HepG2 (cell line): ENCODE measurements around the gene YAP1. TPM values are rescaled to one million over a fixed set of nuclear protein-coding genes. Genes with fewer than 3 reads are reported as not detected.
A peak's percentile ranks its signal among the peaks of the same experiment; 100 is the strongest.

Experiments used
- ATAC-seq: fragments of 200-7000 bp; cut with Tn5 transposase; 3 replicates; pipeline ENCODE4 v1.9.1; 2020; ENCODE audit warnings: mild to moderate bottlenecking, moderate library complexity
- BruUV-seq: library from RNA; stranded (reverse); fragments of 400-500 nt; replicated peaks from 2 replicates; lab custom pipeline; 2021; lab: Mats Ljungman, UMichigan
- CTCF ChIA-PET: fragments of 300-600 bp; formaldehyde crosslinking; extraction: SDS; loops from one replicate; lab custom pipeline; 2021; ENCODE audit warnings: low total read pairs, inconsistent platforms, low intra/inter-chr PET ratio; lab: Yijun Ruan, JAX
- POLR2A ChIA-PET: fragments of 350-600 bp; sonication (Branson Sonifier 250); formaldehyde crosslinking; loops from one replicate; lab custom pipeline; 2020; ENCODE audit warnings: antibody characterized with exemption, inconsistent platforms; lab: Yijun Ruan, JAX
- DNase-seq: peaks from one replicate; pipeline ENCODE4 v3.0.0-alpha.2; 2015; ENCODE audit warnings: low spot score
- FAIRE-seq: peaks from 3 replicates; lab custom pipeline; 2011; peaks lifted over from hg19 to GRCh38; lab: Jason Lieb, UNC
- H2AFZ ChIP-seq: one replicate; pipeline ENCODE4 v1.6.1; 2011; ENCODE audit warnings: low read length, inconsistent platforms
- H3K27ac ChIP-seq: fragments of 300-600 bp; 3 replicates; pipeline ENCODE4 v1.8.0; 2011; ENCODE audit warnings: mixed run types, mild to moderate bottlenecking, mixed read lengths, low read length, inconsistent platforms; ENCODE audit not compliant: insufficient read depth; ENCODE audit errors: extremely low read length
- H3K27me3 ChIP-seq, 2 experiments: fragments of 200-600 bp in 1 of 2; 2 replicates in 1 of 2; 3 replicates in 1 of 2; pipeline versions ENCODE4 v1.6.0 to v1.8.0; 2011; ENCODE audit warnings: low read length in 2 of 2, mild to moderate bottlenecking in 2 of 2, moderate library complexity in 2 of 2, inconsistent platforms in 1 of 2; ENCODE audit not compliant: insufficient read depth in 2 of 2, control insufficient read depth in 1 of 2
- H3K36me3 ChIP-seq, 2 experiments: fragments of 200-600 bp in 1 of 2; replicated peaks in 1 of 2; 2 replicates in 1 of 2; 3 replicates in 1 of 2; pipeline versions ENCODE4 v1.5.1 to v1.8.0; 2011; ENCODE audit warnings: low read length in 2 of 2, inconsistent platforms in 1 of 2; ENCODE audit not compliant: insufficient read depth in 2 of 2, control insufficient read depth in 1 of 2
- H3K4me1 ChIP-seq: 2 replicates; pipeline ENCODE4 v1.5.1; 2012; ENCODE audit warnings: low read length, inconsistent platforms; ENCODE audit not compliant: insufficient read depth
- H3K4me2 ChIP-seq: 2 replicates; pipeline ENCODE4 v1.6.0; 2011; ENCODE audit warnings: low read depth, low read length, inconsistent platforms
- H3K4me3 ChIP-seq, 3 experiments: fragments of 200-600 bp in 1 of 3; sonication (generic), shearing (Covaris generic) in 1 of 3; replicated peaks in 1 of 3; 2 replicates each; pipeline ENCODE4 v1.5.1; 2011 to 2016; ENCODE audit warnings: low read length in 3 of 3, inconsistent platforms in 2 of 3, low read depth in 2 of 3, mild to moderate bottlenecking in 2 of 3, control low read depth in 1 of 3, mixed read lengths in 1 of 3; ENCODE audit not compliant: insufficient read depth in 1 of 3
- H3K79me2 ChIP-seq: one replicate; pipeline ENCODE4 v1.6.1; 2011; ENCODE audit warnings: low read length, inconsistent platforms; ENCODE audit not compliant: insufficient read depth
- H3K9ac ChIP-seq: 2 replicates; pipeline ENCODE4 v1.6.0; 2011; ENCODE audit warnings: mild to moderate bottlenecking, low read depth, low read length, inconsistent platforms; ENCODE audit not compliant: insufficient read depth
- H3K9me3 ChIP-seq: 2 replicates; pipeline ENCODE4 v1.5.1; 2012; ENCODE audit warnings: mild to moderate bottlenecking, low read length
- H4K20me1 ChIP-seq: 2 replicates; pipeline ENCODE4 v1.6.0; 2011; ENCODE audit warnings: inconsistent platforms, mild to moderate bottlenecking, low read length, moderate library complexity; ENCODE audit not compliant: insufficient read depth
- CCDC6 ChIP-seq: sonication (generic); formaldehyde crosslinking; IDR thresholded peaks from 2 replicates; pipeline ENCODE4 v1.8.1; 2022; ENCODE audit warnings: mild to moderate bottlenecking, missing genetic modification reagents, moderate library complexity
- EP300 ChIP-seq, 3 experiments: sonication (generic) in 1 of 3; formaldehyde crosslinking in 1 of 3; IDR thresholded peaks; 2 replicates each; pipeline versions ENCODE4 v1.5.1 to v1.6.1; 2011 to 2020; ENCODE audit warnings: low read depth in 2 of 3, low read length in 2 of 3, borderline replicate concordance in 1 of 3, improper control_type of control experiment in 1 of 3, mild to moderate bottlenecking in 1 of 3, missing genetic modification reagents in 1 of 3, moderate library complexity in 1 of 3
- FOXA3 ChIP-seq: IDR thresholded peaks from 2 replicates; pipeline ENCODE4 v1.6.1; 2016; ENCODE audit warnings: missing genetic modification reagents, missing compliant biosample characterization
- FOXP1 ChIP-seq, 2 experiments: fragments of 450-650 bp in 1 of 2; IDR thresholded peaks; 2 replicates each; pipeline ENCODE4 v1.6.1; 2017 to 2018; ENCODE audit warnings: antibody characterized with exemption in 1 of 2
- MAFF ChIP-seq: IDR thresholded peaks from 2 replicates; pipeline ENCODE4 v1.6.1; 2011; ENCODE audit warnings: low read depth, low read length, improper control_type of control experiment
- MIXL1 ChIP-seq: IDR thresholded peaks from 2 replicates; pipeline ENCODE4 v1.6.1; 2016
- MTA3 ChIP-seq: sonication (generic); formaldehyde crosslinking; IDR thresholded peaks from 2 replicates; pipeline ENCODE4 v1.4.0; 2020; ENCODE audit warnings: missing genetic modification reagents
- NFATC3 ChIP-seq: sonication (generic); formaldehyde crosslinking; IDR thresholded peaks from 2 replicates; pipeline ENCODE4 v1.5.1; 2020; ENCODE audit warnings: mild to moderate bottlenecking, missing genetic modification reagents
- NR3C1 ChIP-seq: sonication (generic); formaldehyde crosslinking; IDR thresholded peaks from 2 replicates; pipeline ENCODE4 v1.4.0; 2020; ENCODE audit warnings: missing genetic modification reagents
- ONECUT2 ChIP-seq: sonication (generic); formaldehyde crosslinking; IDR thresholded peaks from 2 replicates; pipeline ENCODE4 v1.4.0; 2020; ENCODE audit warnings: missing genetic modification reagents
- RBAK ChIP-seq: sonication (generic); formaldehyde crosslinking; IDR thresholded peaks from 2 replicates; pipeline ENCODE4 v1.5.1; 2020; ENCODE audit warnings: mild to moderate bottlenecking, missing genetic modification reagents
- SAP130 ChIP-seq: IDR thresholded peaks from 2 replicates; pipeline ENCODE4 v1.6.1; 2016; ENCODE audit warnings: low read depth
- SMAD1 ChIP-seq: sonication (generic); formaldehyde crosslinking; IDR thresholded peaks from 2 replicates; pipeline ENCODE4 v1.4.0; 2020; ENCODE audit warnings: missing genetic modification reagents, low read depth, mild to moderate bottlenecking, borderline replicate concordance
- TCF7 ChIP-seq: sonication (generic); IDR thresholded peaks from 2 replicates; pipeline ENCODE4 v1.6.1; 2016; ENCODE audit warnings: antibody characterized with exemption, low read depth
- TGIF2 ChIP-seq: IDR thresholded peaks from 2 replicates; pipeline ENCODE4 v1.6.1; 2016; ENCODE audit warnings: control low read depth, missing compliant biosample characterization
- TMF1 ChIP-seq: sonication (generic); formaldehyde crosslinking; IDR thresholded peaks from 2 replicates; pipeline ENCODE4 v1.8.1; 2022; ENCODE audit warnings: low read depth, missing genetic modification reagents
- ZMYM2 ChIP-seq: sonication (generic); formaldehyde crosslinking; IDR thresholded peaks from 2 replicates; pipeline ENCODE4 v1.8.0; 2022; ENCODE audit warnings: mild to moderate bottlenecking, missing genetic modification reagents
- ZNF230 ChIP-seq: sonication (generic); formaldehyde crosslinking; IDR thresholded peaks from 2 replicates; pipeline ENCODE4 v1.4.0; 2020; ENCODE audit warnings: mild to moderate bottlenecking, missing genetic modification reagents
- ZNF747 ChIP-seq: sonication (generic); formaldehyde crosslinking; IDR thresholded peaks from 2 replicates; pipeline ENCODE4 v1.8.1; 2023; ENCODE audit warnings: missing genetic modification reagents, mild to moderate bottlenecking, borderline replicate concordance
- in situ Hi-C: cut with HindIII; loops from 2 replicates; pipeline ENCODE4 v1.10.0; 2017; ENCODE audit warnings: low pct_unique_long_range_greater_than_20kb; ENCODE audit not compliant: extremely low pct_ligation_motif_present
- intact Hi-C: fragments of 100-400 bp; cut with micrococcal nuclease; formaldehyde crosslinking; loops from one replicate; pipeline ENCODE4 v1.10.0; 2022; ENCODE audit not compliant: unreplicated experiment
- polyA plus RNA-seq, 8 experiments: library from polyadenylated mRNA; depleted of rRNA in 3 of 8; stranded (reverse) in 7 of 8; unstranded in 1 of 8; fragments of >200 nt; fragmentation: Illumina TruSeq in 4 of 8; extraction: Trizol in 4 of 8; gene quantifications; 2 replicates each; pipeline versions ENCODE4 v1.2.1 to v1.2.3, GENCODE V29; 2011 to 2016; ENCODE audit warnings: low read depth in 4 of 8, missing spikeins in 1 of 8, mixed read lengths in 1 of 8; ENCODE audit not compliant: insufficient read depth in 1 of 8
- total RNA-seq, 5 experiments: library from RNA; depleted of rRNA; stranded (reverse); fragments of >200 nt; fragmentation: Illumina TruSeq; extraction: Trizol; gene quantifications; 2 replicates each; pipeline ENCODE4 v1.2.3, GENCODE V29; 2016; ENCODE audit warnings: low read depth in 1 of 5
- TF ChIP-seq, protein P1 (sequence below): sonication (generic); formaldehyde crosslinking; IDR thresholded peaks from 2 replicates; pipeline ENCODE4 v1.5.0; 2020; ENCODE audit warnings: mild to moderate bottlenecking, missing genetic modification reagents

Gene YAP1
- total and polyA plus RNA-seq, 2 of the 13 experiments (the other 11 are each of a cell fraction or from before 2014, with no cell fraction given): 59.5 to 91.0 TPM

DNA sequence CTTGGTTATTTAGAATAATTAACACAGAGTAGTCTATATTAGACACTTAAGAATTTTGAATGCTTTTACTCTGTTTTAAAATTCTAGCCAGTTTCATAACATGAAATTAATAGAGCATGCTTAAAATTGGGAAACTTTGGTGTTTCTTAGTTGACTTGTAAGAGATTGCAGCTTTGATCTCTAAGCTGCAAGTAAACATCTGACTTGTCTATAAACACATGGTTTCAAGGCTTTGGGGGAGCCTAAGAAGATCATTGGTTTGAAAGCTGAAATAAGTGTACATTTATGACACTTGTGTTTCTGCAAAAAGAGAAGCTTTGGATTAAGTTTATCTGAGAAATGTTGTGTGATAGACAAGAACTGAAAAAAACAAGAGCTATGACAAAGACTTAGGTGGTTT is 37.8 kb downstream of the YAP1 start:
- Histone ChIP-seq H3K4me3 (no peak overlapping the region), H3K9me3 (no peaks in the 10 kb centered on the region), H3K79me2 (peaks cover 99% of the 10 kb centered on the region), H3K27me3 (no peaks in the 10 kb centered on the region), H2AFZ (no peak overlapping the region), H3K27ac (no peak overlapping the region), H4K20me1 (peaks cover 33% of the 10 kb centered on the region), H3K9ac (no peak overlapping the region), H3K36me3 (peaks cover 8 to 31% of the 10 kb centered on the region in 2 experiments), H3K4me2 (no peak overlapping the region), H3K4me1 (peaks cover 75% of the 10 kb centered on the region)
- intact Hi-C loops (no loop called here), in situ Hi-C loops (no loop called here)
- TF ChIP-seq MIXL1 (CRISPR knock-in tag) (no peak), ONECUT2 (CRISPR knock-in tag) (no peak), MTA3 (CRISPR knock-in tag) (no peak), FOXP1 (IDR thresholded peaks at IDR 0.05) (no peak), FOXP1 (CRISPR knock-in tag; IDR thresholded peaks at IDR 0.05) (peak; percentile 51), EP300 (IDR thresholded peaks at IDR 0.05; ENCODE audit: low read depth in 2 of 2, low read length in 2 of 2) (peak in 1 of 2 experiments; percentile 23; a peak in 1 of 4 replicates), EP300 (CRISPR knock-in tag; IDR thresholded peaks at IDR 0.05; ENCODE audit: borderline replicate concordance) (no peak), TCF7 (peak; percentile 52), MAFF (no peak), ZMYM2 (CRISPR knock-in tag) (no peak), TGIF2 (CRISPR knock-in tag) (no peak), ZNF230 (CRISPR knock-in tag) (no peak), NR3C1 (CRISPR knock-in tag) (no peak), TMF1 (CRISPR knock-in tag) (no peak), RBAK (CRISPR knock-in tag) (no peak), NFATC3 (CRISPR knock-in tag) (no peak), FOXA3 (0 out of 2 replicates have a peak, but pooled peaks have one; percentile 21), SAP130 (CRISPR knock-in tag) (no peak), ZNF747 (CRISPR knock-in tag) (no peak), CCDC6 (no peak), SMAD1 (CRISPR knock-in tag) (no peak)
- TF ChIP-seq, protein P1, sequence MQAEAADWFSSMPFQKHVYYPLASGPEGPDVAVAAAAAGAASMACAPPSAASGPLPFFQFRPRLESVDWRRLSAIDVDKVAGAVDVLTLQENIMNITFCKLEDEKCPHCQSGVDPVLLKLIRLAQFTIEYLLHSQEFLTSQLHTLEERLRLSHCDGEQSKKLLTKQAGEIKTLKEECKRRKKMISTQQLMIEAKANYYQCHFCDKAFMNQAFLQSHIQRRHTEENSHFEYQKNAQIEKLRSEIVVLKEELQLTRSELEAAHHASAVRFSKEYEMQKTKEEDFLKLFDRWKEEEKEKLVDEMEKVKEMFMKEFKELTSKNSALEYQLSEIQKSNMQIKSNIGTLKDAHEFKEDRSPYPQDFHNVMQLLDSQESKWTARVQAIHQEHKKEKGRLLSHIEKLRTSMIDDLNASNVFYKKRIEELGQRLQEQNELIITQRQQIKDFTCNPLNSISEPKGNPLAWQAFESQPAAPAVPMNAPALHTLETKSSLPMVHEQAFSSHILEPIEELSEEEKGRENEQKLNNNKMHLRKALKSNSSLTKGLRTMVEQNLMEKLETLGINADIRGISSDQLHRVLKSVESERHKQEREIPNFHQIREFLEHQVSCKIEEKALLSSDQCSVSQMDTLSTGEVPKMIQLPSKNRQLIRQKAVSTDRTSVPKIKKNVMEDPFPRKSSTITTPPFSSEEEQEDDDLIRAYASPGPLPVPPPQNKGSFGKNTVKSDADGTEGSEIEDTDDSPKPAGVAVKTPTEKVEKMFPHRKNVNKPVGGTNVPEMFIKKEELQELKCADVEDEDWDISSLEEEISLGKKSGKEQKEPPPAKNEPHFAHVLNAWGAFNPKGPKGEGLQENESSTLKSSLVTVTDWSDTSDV (CRISPR knock-in tag): no peak
- ATAC-seq (no peak), FAIRE-seq (no peak), DNase-seq (no peak)
- ChIA-PET CTCF (no interaction called here), POLR2A (interaction anchor here (0.6 to 1.4 kb wide), 2 partner anchors 9 to 287 kb away, joined by 3 read pairs; no protein-coding TSS in a partner anchor)
- BruUV-seq: no TSS peak
